ENCODE results near the gene ALG14. TPM values are rescaled to one million over a fixed set of nuclear protein-coding genes. Genes with fewer than 3 reads are reported as not detected.

ALG14 gene
- total and polyA plus RNA-seq, 12 donors, result 1.1 to 4.6 (median 3.3) TPM

- no peaks in the 10 kb centered on the region for H3K27me3 ChIP-seq
- no peaks in the 10 kb centered on the region for H3K36me3 ChIP-seq
- H3K4me1 ChIP-seq, result peaks cover 0 to 30% (median 14%) of the 10 kb centered on the region in 9 donors
- H3K27ac ChIP-seq, result peak overlapping the region in 5 of 10 donors; percentile 60 to 89 (median 67)
- peaks cover 0 to 2% (median 0%) of the 10 kb centered on the region in 11 donors for H3K9me3 ChIP-seq
- no peak overlapping the region for H3K4me3 ChIP-seq
- DNase-seq (no peak), ATAC-seq (peak in 6 of 8 donors; percentile 20 to 59 (median 40))
- 74 to 79% methylated on average over 8 of the region's 8 CpGs for WGBS, 2 donors
- TF ChIP-seq, protein P1, sequence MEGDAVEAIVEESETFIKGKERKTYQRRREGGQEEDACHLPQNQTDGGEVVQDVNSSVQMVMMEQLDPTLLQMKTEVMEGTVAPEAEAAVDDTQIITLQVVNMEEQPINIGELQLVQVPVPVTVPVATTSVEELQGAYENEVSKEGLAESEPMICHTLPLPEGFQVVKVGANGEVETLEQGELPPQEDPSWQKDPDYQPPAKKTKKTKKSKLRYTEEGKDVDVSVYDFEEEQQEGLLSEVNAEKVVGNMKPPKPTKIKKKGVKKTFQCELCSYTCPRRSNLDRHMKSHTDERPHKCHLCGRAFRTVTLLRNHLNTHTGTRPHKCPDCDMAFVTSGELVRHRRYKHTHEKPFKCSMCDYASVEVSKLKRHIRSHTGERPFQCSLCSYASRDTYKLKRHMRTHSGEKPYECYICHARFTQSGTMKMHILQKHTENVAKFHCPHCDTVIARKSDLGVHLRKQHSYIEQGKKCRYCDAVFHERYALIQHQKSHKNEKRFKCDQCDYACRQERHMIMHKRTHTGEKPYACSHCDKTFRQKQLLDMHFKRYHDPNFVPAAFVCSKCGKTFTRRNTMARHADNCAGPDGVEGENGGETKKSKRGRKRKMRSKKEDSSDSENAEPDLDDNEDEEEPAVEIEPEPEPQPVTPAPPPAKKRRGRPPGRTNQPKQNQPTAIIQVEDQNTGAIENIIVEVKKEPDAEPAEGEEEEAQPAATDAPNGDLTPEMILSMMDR (IDR thresholded peaks at IDR 0.05), result peak; percentile 13 to 66 (median 52)
- intact Hi-C loops (cut with DNase I), result loop anchor here in 6 of 10 donors (1.0 to 5.0 kb wide), 2 partner anchors 148 to 150 kb away; partner anchors contain the start of gene RWDD3 (in 6 of the 6)
Measured at GRCh38 chr1:95084317-95085176, 11.8 kb upstream of the ALG14 start.

- intact Hi-C loops (cut with DNase I), result loop anchor here in 1 of 10 donors (5.0 kb wide), 1 partner anchor 151 kb away; the partner anchor contains the start of gene RWDD3
- H3K9me3 ChIP-seq, result no peaks in the 10 kb centered on the region
- no peaks in the 10 kb centered on the region for H3K36me3 ChIP-seq
- H3K27ac ChIP-seq, result no peak overlapping the region
- no peak for DNase-seq
- H3K4me3 ChIP-seq, result no peak overlapping the region
- 63 to 75% methylated on average over 1 of the region's 1 CpG for WGBS, 2 donors
- TF ChIP-seq, protein P1 (IDR thresholded peaks at IDR 0.05), result no peak
- peaks cover 0 to 7% (median 0%) of the 10 kb centered on the region in 9 donors for H3K4me1 ChIP-seq
- no peak for ATAC-seq
- H3K27me3 ChIP-seq, result peaks cover 0 to 4% (median 0%) of the 10 kb centered on the region in 7 donors
Measured at GRCh38 chr1:95080879-95081278, 8.1 kb upstream of the ALG14 start.

DNA sequence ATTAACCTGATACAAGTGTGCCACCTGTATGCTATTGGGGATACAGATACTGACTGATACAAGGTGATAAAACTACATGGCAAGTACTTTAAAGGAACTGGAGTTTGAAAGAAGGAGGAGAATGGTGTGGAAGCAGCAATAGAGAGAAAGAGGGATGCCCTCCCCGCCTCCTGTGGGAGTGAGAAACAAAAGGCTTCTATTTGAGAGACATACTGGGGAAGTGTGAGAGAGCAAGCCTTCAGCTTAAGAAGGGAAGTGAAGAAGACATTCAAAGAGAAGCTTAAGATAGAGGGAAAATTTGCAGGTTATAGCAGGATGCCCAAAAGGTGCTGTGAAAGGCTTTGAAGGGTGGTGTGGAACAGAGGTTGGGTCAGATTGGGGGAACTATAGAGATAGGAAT, 7.7 kb upstream of the ALG14 start:
- no peaks in the 10 kb centered on the region for H3K9me3 ChIP-seq
- peaks cover 0 to 4% (median 0%) of the 10 kb centered on the region in 7 donors for H3K27me3 ChIP-seq
- intact Hi-C loops (cut with DNase I), result loop anchor here in 1 of 10 donors (5.0 kb wide), 1 partner anchor 152 kb away; the partner anchor contains the start of gene RWDD3
- no peak overlapping the region for H3K4me3 ChIP-seq
- ATAC-seq (no peak), DNase-seq (no peak)
- no peaks in the 10 kb centered on the region for H3K36me3 ChIP-seq
- no peak overlapping the region for H3K27ac ChIP-seq
- peaks cover 0 to 7% (median 0%) of the 10 kb centered on the region in 9 donors for H3K4me1 ChIP-seq
- WGBS, 2 donors, result 83 to 93% methylated on average over 1 of the region's 1 CpG
- TF ChIP-seq, protein P1 (IDR thresholded peaks at IDR 0.05), result no peak

- intact Hi-C loops (cut with DNase I), result no loop called here
Measured at GRCh38 chr1:95076034-95076433, 3.3 kb upstream of the ALG14 start.

More at GRCh38 chr1:95076034-95076433, 3.3 kb upstream of the ALG14 start:
- Histone ChIP-seq H3K36me3 (peaks cover 0 to 2% (median 0%) of the 10 kb centered on the region in 9 donors), H3K27me3 (peaks cover 0 to 4% (median 0%) of the 10 kb centered on the region in 7 donors), H3K4me1 (peaks cover 0 to 17% (median 10%) of the 10 kb centered on the region in 9 donors), H3K27ac (no peak overlapping the region), H3K9me3 (no peaks in the 10 kb centered on the region), H3K4me3 (no peak overlapping the region)
- ATAC-seq (no peak), DNase-seq (no peak)
- TF ChIP-seq, protein P1 (IDR thresholded peaks at IDR 0.05), result no peak

Data from heart right ventricle (tissue), 16 donors.